GM12874 (cell line): ENCODE measurements around the gene SLC2A9.

Experiments used
- TF ChIP-seq, protein P1 (sequence below): IDR thresholded peaks from 2 replicates; pipeline ENCODE4 v1.5.1; 2011; ENCODE audit warnings: low read depth, mild to moderate bottlenecking, control low read depth, low read length, moderate library complexity; ENCODE audit not compliant: insufficient read depth

Gene SLC2A9

DNA sequence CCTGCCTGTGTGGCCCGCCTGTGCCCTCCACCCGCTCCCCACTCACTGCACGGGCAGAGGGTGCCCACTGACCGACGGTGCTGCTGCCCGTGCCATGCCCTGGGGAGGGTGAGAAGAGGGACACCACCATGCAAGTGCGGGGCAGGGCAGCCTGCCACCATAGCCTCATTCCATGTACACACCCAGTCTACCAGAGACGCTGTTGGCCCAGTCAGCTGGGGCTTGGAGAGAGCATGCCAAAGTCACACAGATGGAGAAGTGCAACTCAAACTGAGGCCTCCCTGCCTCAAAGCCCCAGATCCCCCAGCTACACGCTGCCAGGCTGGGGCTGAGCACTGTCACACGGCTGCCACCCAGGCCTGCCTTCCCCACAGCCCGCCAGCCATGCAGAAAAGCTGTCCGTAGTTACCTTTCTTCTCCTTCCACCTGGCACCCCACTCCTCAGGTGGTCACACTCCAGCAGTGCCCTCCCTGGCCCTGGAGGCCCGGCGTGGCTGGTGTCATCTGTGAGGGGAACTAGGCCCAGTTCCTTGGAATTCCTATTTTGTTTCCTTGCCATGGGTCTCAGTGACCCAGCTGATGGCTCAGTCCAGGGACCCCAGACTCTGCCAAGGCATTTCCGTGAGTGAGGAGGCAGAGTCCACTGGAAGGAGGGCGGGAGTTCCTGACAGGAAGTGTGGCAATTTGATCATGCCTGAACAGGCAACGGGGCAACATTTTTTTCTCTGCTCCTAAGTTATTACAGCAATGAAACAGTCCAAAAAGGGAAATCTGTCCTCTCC lies at the start of gene SLC2A9:
SLC2A9 (minus strand) TSS at position 627 of the 782 bp plus-strand sequence; CDS start at position 559, 68 bp downstream.
- TF ChIP-seq, protein P1, sequence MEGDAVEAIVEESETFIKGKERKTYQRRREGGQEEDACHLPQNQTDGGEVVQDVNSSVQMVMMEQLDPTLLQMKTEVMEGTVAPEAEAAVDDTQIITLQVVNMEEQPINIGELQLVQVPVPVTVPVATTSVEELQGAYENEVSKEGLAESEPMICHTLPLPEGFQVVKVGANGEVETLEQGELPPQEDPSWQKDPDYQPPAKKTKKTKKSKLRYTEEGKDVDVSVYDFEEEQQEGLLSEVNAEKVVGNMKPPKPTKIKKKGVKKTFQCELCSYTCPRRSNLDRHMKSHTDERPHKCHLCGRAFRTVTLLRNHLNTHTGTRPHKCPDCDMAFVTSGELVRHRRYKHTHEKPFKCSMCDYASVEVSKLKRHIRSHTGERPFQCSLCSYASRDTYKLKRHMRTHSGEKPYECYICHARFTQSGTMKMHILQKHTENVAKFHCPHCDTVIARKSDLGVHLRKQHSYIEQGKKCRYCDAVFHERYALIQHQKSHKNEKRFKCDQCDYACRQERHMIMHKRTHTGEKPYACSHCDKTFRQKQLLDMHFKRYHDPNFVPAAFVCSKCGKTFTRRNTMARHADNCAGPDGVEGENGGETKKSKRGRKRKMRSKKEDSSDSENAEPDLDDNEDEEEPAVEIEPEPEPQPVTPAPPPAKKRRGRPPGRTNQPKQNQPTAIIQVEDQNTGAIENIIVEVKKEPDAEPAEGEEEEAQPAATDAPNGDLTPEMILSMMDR: no peak

DNA sequence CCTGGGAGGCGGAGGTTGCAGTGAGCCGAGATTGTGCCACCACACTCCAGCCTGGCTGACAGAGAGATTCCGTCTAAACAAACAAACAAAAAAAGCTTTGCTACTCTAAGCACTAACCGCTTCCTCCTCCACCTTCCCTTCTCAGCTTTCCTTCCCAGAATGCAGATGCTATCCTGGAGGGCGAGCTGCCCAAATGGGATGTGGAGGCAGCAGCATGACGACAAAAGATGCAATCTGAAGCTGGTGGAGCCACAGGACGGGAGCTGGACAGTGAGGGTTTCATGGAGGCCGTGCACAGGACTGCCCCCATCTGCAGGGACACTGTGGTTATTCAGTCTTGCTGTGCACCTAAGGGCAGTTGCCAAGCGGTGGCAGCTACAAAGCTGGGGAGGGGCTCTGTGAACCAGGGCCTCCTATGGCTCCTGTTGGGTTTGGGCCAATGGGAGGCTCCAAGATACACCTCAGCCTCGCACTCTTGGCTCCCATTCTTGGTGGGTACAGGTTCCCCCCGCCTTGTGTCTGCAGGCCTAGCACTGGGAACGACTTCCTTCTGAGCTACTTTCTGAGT lies 47.9 kb upstream of the SLC2A9 start:
- TF ChIP-seq, protein P1: no peak

DNA sequence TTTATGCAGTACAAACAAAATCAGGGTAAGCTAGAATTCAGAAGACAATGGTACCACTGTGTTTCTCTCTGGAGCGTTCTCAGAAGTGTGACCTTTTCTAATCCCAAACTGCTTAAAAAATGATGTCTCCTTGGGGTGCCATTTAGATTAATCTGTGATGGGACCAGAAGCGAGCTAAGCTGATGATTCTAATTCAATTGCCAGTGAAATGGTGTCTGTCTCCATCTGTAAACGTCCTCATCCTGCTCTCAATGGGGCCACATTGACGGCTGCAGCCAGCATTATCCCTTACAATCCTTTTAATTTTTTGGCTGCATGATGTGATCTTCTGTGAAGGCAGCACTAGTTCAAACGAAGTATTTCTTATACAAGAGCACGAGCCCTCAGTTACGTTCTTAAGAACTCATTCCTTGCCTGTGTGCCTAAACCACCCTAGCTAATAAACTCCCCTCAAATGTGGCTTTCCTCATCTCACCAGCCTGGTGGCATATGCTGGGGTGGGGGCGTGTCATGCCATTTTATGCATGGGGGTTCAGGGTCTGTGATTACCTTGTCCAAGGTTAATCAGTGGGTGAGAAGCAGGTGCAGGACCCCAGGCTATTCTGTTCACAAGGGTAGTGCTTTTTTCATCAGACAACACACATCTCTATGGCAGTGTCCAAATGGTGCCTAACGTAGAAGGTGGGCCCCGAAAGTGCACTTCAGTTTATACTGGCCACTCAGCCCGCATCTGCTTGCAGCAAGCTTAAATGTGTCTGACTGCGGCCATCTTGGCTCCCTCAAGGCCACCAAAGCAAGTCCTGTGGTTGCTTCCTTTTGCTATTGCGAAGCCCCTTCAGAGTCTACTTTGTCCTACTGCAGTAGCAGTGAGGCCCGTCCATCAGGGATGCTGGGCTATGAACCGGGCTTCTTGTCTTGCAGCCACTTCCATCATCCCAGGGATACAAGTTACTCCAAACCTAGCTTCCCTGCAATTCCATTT lies 45.7 kb upstream of the SLC2A9 start:
- TF ChIP-seq, protein P1: no peak

DNA sequence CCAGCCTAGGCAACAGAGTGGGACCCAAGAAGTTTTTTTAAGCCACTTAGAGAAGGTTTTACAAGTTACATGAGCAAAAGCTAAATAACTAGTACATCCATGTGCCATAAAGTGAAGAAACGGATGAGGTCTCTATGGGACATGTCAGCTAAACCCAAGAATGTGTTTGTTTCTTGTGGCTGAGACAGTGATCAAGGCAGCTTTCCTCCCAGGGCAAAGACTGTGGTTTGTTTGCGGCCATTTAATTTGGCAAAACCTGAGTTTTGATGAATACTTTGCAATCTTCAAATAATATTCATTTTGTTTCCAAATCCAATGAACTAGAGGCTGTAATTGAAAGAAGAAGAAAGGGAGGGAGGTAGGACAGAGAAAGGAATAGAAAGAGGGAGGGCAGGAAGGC lies 44.9 kb upstream of the SLC2A9 start:
- TF ChIP-seq, protein P1: no peak

DNA sequence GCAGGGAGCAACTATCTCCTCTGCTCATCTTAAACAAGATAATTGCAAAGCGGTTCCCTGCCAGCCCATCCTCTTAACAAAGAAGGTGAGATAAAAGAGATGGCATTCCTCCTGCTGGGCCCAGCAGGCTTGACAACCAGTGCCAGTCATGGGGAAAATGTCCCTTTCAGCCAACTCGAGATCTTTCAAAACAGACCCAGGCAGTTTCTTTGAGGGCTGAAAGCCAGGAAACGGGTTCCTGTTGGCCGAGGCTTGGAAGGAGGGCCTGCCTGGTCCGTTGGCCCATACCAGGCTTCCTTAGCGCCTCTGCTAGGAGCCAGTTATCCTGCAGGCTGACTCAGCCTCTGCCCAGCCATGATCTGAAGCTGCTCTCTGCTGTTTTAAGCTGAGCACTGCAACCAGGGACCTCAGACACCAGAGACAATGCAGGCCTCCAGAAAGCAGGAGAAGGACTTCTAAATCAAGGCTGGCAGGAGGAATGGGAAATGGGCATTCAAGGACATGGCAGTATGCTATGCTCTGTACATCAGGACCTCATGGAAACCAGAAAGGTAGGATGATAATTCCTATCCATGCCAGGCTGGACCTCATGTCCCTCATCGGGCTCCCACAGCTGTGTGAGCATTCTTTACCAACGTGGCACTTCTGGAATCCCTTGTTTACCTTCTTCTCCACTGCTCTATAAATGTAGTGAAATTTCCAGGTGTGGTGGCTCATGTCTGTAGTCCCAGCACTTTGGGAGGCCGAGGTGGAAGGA lies 42.4 kb upstream of the SLC2A9 start:
- TF ChIP-seq, protein P1: no peak

DNA sequence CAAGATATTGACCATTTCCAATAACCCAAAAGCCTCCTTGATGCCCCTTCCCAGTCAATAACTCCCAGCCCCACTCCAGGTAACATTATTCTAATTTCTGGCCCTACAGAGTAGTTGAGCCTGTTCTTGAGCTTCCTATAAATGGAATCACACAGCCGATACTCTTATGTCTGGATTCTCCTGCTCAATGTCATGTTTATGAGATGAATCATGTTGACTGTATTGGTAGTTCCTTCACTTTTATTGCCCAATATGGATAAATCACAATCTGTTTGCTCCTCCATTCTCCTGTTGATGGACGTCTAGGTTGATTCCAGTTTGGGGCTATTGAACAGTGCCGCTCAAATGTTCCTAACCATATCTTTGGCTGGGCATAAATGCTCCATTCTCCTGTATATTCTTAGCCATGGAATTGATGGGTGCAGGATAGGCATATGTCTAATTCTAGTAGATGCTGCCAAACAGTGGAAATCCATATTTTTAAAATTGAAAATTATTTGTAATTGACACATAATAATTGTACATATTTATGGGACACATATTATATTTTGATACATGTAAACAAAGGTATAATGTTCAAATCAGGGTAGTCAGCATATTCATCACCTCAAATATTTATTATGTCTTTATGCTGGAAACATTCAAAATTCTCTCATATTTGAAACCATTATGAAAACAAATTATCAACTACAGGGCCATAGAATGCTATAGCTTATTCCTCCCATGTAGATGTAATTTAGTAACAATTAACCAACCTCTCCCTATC lies 40.5 kb upstream of the SLC2A9 start:
- TF ChIP-seq, protein P1: no peak
